Endothelial cell of umbilical vein (primary cell): ENCODE results near the gene USB1. TPM values are rescaled to one million over a fixed set of nuclear protein-coding genes. Genes with fewer than 3 reads are reported as not detected.

Experiments used
- BruUV-seq: library from RNA; stranded (reverse); fragments of 400-500 nt; replicated peaks from 2 replicates; lab custom pipeline; 2021; lab: Mats Ljungman, UMichigan
- CTCF ChIA-PET: fragments of 300-600, 350-600 bp; sonication (Branson Sonifier 250); formaldehyde crosslinking; loops from one replicate; lab custom pipeline; 2021; ENCODE audit warnings: antibody characterized with exemption, inconsistent platforms; lab: Charles Lee
- POLR2A ChIA-PET: fragments of 300-600, 350-600 bp; sonication (Branson Sonifier 250); formaldehyde crosslinking; loops from one replicate; lab custom pipeline; 2021; ENCODE audit warnings: antibody characterized with exemption, inconsistent platforms; lab: Charles Lee
- DNase-seq: peaks from one replicate; pipeline ENCODE4 v3.0.0-alpha.2; 2011; ENCODE audit warnings: low read depth, low spot score
- FAIRE-seq: peaks from 2 replicates; lab custom pipeline; 2011; peaks lifted over from hg19 to GRCh38; lab: Jason Lieb, UNC
- H2AFZ ChIP-seq: 2 replicates; pipeline ENCODE4 v1.6.0; 2012; ENCODE audit warnings: low read depth, low read length, control low read depth, inconsistent platforms
- H3K27ac ChIP-seq: 2 replicates; pipeline ENCODE4 v1.5.1; 2011; ENCODE audit warnings: low read depth, mild to moderate bottlenecking, control low read depth, low read length, moderate library complexity; ENCODE audit not compliant: insufficient read depth
- H3K27me3 ChIP-seq, 2 experiments: 2 replicates each; pipeline versions ENCODE4 v1.6.0 to v1.6.1; 2011; ENCODE audit warnings: low read length in 2 of 2, mixed read lengths in 1 of 2; ENCODE audit not compliant: control insufficient read depth in 2 of 2, insufficient read depth in 2 of 2
- H3K36me3 ChIP-seq, 2 experiments: 2 replicates in 1 of 2; 3 replicates in 1 of 2; pipeline ENCODE4 v1.5.1; 2011; ENCODE audit warnings: low read length in 2 of 2, mild to moderate bottlenecking in 1 of 2, moderate library complexity in 1 of 2; ENCODE audit not compliant: control insufficient read depth in 2 of 2, insufficient read depth in 2 of 2; ENCODE audit errors: extremely low read depth in 1 of 2
- H3K4me1 ChIP-seq: 3 replicates; pipeline ENCODE4 v1.5.1; 2011; ENCODE audit warnings: mild to moderate bottlenecking, low read length; ENCODE audit not compliant: control insufficient read depth, insufficient read depth; ENCODE audit errors: extremely low read depth
- H3K4me2 ChIP-seq: 2 replicates; pipeline ENCODE4 v1.6.1; 2011; ENCODE audit warnings: low read length, control low read depth, mixed read lengths; ENCODE audit not compliant: insufficient read depth
- H3K4me3 ChIP-seq, 3 experiments: fragments of 200-600 bp in 1 of 3; sonication (generic), shearing (Covaris generic) in 1 of 3; replicated peaks in 1 of 3; 2 replicates each; pipeline ENCODE4 v1.5.1; 2011 to 2016; ENCODE audit warnings: control low read depth in 3 of 3, low read length in 3 of 3, mild to moderate bottlenecking in 2 of 3, inconsistent platforms in 1 of 3, low read depth in 1 of 3, moderate library complexity in 1 of 3; ENCODE audit not compliant: insufficient read depth in 1 of 3
- H3K79me2 ChIP-seq: 2 replicates; pipeline ENCODE4 v1.6.0; 2012; ENCODE audit warnings: low read length, inconsistent platforms; ENCODE audit not compliant: control insufficient read depth, insufficient read depth
- H3K9ac ChIP-seq: replicated peaks from 2 replicates; pipeline ENCODE3; 2011; ENCODE audit warnings: low read length, control low read depth; ENCODE audit not compliant: insufficient read depth; ENCODE audit errors: extremely low read depth
- H3K9me1 ChIP-seq: replicated peaks from 3 replicates; pipeline ENCODE4 v1.6.0; 2011; ENCODE audit warnings: mild to moderate bottlenecking, low read length; ENCODE audit not compliant: control insufficient read depth, insufficient read depth; ENCODE audit errors: extremely low read depth
- H3K9me3 ChIP-seq: replicated peaks from 2 replicates; pipeline ENCODE4 v1.5.1; 2012; ENCODE audit warnings: low read length, inconsistent platforms; ENCODE audit not compliant: control insufficient read depth, insufficient read depth
- H4K20me1 ChIP-seq: replicated peaks from 2 replicates; pipeline ENCODE3; 2011; ENCODE audit warnings: mild to moderate bottlenecking, low read length; ENCODE audit not compliant: control insufficient read depth, insufficient read depth; ENCODE audit errors: extremely low read depth
- CTCF ChIP-seq, 2 donors: IDR thresholded peaks; 1 replicate in 1 of 2; 2 replicates in 1 of 2; pipeline ENCODE4 v1.5.1; 2011; ENCODE audit warnings: low read length in 2 of 2, mild to moderate bottlenecking in 2 of 2, moderate library complexity in 2 of 2, control low read depth in 1 of 2, inconsistent platforms in 1 of 2, low read depth in 1 of 2; ENCODE audit not compliant: insufficient read depth in 1 of 2; ENCODE audit errors: extremely low read depth in 1 of 2
- EZH2 ChIP-seq: IDR thresholded peaks from 2 replicates; pipeline ENCODE4 v1.6.1; 2012; ENCODE audit warnings: borderline replicate concordance, low read depth, mild to moderate bottlenecking, moderate library complexity, low read length, inconsistent platforms; ENCODE audit not compliant: severe bottlenecking
- FOS ChIP-seq: IDR thresholded peaks from 2 replicates; pipeline ENCODE4 v1.6.1; 2011; ENCODE audit warnings: mild to moderate bottlenecking, low read length, moderate library complexity, borderline replicate concordance; ENCODE audit not compliant: insufficient read depth
- GATA2 ChIP-seq: IDR thresholded peaks from 2 replicates; pipeline ENCODE4 v1.7.0; 2011; ENCODE audit warnings: low read depth, mild to moderate bottlenecking, moderate library complexity, mixed read lengths, low read length; ENCODE audit not compliant: insufficient read length, insufficient read depth
- MAX ChIP-seq: IDR thresholded peaks from 2 replicates; pipeline ENCODE4 v1.6.1; 2011; ENCODE audit not compliant: insufficient read depth, insufficient read length
- MYC ChIP-seq: IDR thresholded peaks from one replicate; pipeline ENCODE4 v1.6.1; 2011; ENCODE audit warnings: mild to moderate bottlenecking, low read depth, low read length
- POLR2A ChIP-seq: IDR thresholded peaks from 2 replicates; pipeline ENCODE4 v1.6.1; 2012; ENCODE audit warnings: low read depth, mild to moderate bottlenecking, control low read depth, low read length
- POLR2AphosphoS5 ChIP-seq: IDR thresholded peaks from 2 replicates; pipeline ENCODE4 v1.6.1; 2012; ENCODE audit warnings: low read depth, mild to moderate bottlenecking, control low read depth, low read length, moderate library complexity; ENCODE audit not compliant: insufficient read depth
- dilution Hi-C: fragments of 300-500 bp; cut with MboI; formaldehyde crosslinking; loops from one replicate; pipeline ENCODE4 v1.15.0; 2019; ENCODE audit warnings: low sequenced_read_pairs; ENCODE audit not compliant: extremely low pct_ligation_motif_present
- intact Hi-C: fragments of 100-400 bp; cut with micrococcal nuclease; formaldehyde crosslinking; loops from one replicate; pipeline ENCODE4 v1.10.0; 2022
- polyA plus RNA-seq, 4 experiments: library from polyadenylated mRNA; depleted of rRNA in 3 of 4; stranded (reverse) in 3 of 4; unstranded in 1 of 4; fragments of >200 nt; gene quantifications; 2 replicates each; pipeline versions ENCODE4 v1.2.1 to v1.2.3, GENCODE V29; 2011 to 2012; ENCODE audit warnings: missing spikeins in 1 of 4
- total RNA-seq: library from RNA; stranded (reverse); gene quantifications from 2 replicates; pipeline ENCODE4 v1.2.3, GENCODE V29; 2021

Gene USB1
- total and polyA plus RNA-seq, 2 donors (not counting 3 experiments of a cell fraction or from before 2014, with no cell fraction given) = 64.6 to 83.8 TPM

GRCh38 chr16:58021661-58022551 is 20.7 kb downstream of the USB1 start:
- TF ChIP-seq CTCF (IDR thresholded peaks at IDR 0.05; ENCODE audit: extremely low read depth in 1 of 2, insufficient read depth in 1 of 2, low read depth in 1 of 2, low read length in 2 of 2) (no peak), EZH2 (no peak), POLR2A (peak; percentile 23), MYC (no peak), GATA2 (no peak), MAX (no peak), POLR2AphosphoS5 (no peak), FOS (no peak)
- H4K20me1 ChIP-seq = no peaks in the 10 kb centered on the region
- H3K9ac ChIP-seq = no peak overlapping the region
- POLR2A ChIA-PET = interaction anchor here (1.5 kb wide), 1 partner anchor 100 kb away, joined by 3 read pairs; no protein-coding TSS in a partner anchor
- intact Hi-C loops (loop anchor here (2.0 kb wide), 2 partner anchors 177 to 285 kb away; partner anchors contain the start of gene CSNK2A2), dilution Hi-C loops (no loop called here)
- no peaks in the 10 kb centered on the region for H3K79me2 ChIP-seq
- H3K9me1 ChIP-seq = no peaks in the 10 kb centered on the region
- no peak overlapping the region for H2AFZ ChIP-seq
- H3K9me3 ChIP-seq = no peaks in the 10 kb centered on the region
- peaks cover 0 to 2% of the 10 kb centered on the region in 2 experiments for H3K27me3 ChIP-seq
- no peak for DNase-seq
- CTCF ChIA-PET = interaction anchor here (1.3 to 5.6 kb wide), 4 partner anchors 41 to 106 kb away, joined by 3 to 81 read pairs (median 26); partner anchors contain the start of gene CFAP20
- H3K4me3 ChIP-seq = no peak overlapping the region
- no peak overlapping the region for H3K4me2 ChIP-seq
- H3K4me1 ChIP-seq = peaks cover 19% of the 10 kb centered on the region
- no peak overlapping the region for H3K27ac ChIP-seq
- no peak for FAIRE-seq
- H3K36me3 ChIP-seq = peaks cover 0 to 9% of the 10 kb centered on the region in 2 experiments
- BruUV-seq = no TSS peak
